NCI-H345 (cell line): ENCODE data around the gene AQP10.
"Not testable (repeated sequence)": the region's sequence is repeated elsewhere in the genome, so short reads cannot be mapped to it uniquely, and the experiment has no call there.

ENCODE experiments used
- DNase-seq: peaks from one replicate; lab custom pipeline; 2025; lab: John Stamatoyannopoulos, UW

Gene AQP10

DNA sequence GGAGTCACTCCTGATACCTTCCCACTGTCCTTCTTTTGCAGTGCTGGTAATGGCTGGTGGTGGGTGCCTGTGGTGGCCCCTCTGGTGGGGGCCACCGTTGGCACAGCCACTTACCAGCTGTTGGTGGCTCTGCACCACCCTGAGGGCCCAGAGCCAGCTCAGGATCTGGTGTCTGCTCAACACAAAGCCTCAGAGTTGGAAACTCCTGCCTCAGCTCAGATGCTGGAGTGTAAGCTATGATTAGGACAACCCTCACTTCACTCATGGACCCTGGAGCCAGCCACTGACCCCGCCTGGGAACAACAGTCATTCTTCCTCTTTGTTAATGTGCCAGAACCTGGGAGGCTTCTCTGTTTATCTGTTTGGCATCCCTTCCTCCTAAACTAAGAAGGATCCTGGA, 3.3 kb downstream of the AQP10 start:
- no peak for DNase-seq

DNA sequence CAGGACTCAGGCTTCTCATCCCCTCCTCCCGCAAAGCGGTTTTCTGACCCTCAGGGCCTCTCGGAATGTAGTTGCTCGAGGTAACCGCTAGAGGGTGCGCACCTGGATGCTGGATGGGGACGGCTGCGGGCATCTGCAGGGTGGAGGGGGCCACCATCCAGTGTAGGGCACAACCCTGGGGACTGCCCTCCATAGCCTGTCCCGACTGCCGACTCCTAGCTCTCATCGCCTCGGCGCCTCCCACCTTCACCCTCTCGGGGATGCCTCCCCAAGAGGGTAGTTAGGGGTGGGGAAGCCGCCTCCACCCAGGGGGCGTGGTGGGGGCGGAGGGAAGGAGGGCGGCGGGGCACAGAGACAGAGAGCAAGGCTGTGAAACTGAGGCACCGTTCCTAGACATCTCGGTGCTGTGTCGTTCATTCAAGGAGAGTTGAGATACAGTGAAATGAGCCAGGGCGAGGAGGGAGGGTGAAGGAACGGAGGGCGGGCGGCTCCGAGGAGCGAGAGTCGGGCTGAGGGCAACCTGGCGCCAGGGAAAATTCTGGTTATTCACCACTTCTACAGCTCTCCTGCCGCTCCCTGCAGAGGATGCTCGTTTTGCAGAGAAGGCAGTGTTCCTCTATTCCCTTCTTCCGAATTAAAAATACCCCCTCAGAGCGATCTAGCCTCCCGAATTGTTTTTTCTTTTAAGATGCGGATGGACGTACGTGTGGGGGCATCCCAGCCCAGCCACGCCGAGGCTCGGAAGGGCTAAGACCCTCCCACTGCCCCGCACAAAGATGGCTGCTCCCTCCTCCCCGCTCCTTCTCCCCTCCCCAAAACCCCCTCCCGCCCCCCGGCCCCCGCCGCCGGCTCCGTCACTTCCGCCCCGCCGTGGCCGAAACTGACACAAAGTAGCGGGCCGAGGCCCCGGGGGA, 4.0 kb downstream of the AQP10 start, which contains the start of gene ATP8B2:
Gene ATP8B2 (plus strand): TSS at position 857 of the 914 bp plus-strand sequence. CDS start 2,617 bp downstream, outside the sequence.
- DNase-seq, result peak; percentile 97

GRCh38 chr1:154325583-154326545, 5.0 kb downstream of the AQP10 start:
- DNase-seq, result peak; percentile 76

DNA sequence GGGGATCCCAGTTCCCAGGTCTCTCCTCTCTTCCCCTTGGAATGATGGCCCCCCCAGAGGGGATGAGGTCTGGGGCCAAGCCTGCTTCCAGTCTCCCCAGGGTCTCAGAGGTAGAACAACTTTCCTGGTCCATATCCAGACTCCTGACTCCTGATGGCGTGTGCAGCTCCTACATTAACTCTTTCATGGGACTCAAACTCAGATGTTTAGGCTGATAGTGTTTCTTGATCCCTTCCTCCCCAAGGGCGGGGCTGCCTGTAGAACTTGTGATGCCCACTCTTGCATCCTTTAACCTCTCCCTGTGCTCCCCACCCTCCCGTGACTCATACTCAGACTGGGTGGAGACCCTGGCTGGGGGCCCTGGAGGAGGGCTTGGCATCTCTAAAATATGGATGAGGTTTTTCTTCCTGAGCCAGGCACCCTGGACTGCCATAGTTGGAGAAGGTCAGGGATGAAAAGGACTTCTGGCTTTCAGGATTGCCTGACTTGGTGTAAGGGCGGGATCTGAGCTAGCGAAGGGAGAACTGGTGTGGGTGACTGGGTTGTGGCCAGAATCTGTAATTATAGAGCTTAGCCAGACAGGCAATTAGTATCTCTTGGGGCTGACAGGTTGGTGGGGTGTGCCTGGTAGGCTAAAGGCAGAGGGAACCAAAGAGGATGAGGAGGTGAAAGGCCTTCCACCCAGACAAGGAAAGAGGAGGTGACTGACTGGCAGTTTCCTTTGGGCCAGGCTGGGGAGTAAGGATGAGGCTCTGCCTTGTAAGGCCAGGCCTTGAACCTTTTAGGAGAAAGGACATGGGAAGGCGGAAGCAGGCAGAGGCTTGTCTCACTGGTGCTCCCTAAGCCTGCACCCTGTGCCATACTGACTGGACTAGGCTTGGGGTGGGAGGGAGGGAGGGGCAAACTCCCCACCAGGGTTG, 5.9 kb downstream of the AQP10 start:
- DNase-seq, result no peak

DNA sequence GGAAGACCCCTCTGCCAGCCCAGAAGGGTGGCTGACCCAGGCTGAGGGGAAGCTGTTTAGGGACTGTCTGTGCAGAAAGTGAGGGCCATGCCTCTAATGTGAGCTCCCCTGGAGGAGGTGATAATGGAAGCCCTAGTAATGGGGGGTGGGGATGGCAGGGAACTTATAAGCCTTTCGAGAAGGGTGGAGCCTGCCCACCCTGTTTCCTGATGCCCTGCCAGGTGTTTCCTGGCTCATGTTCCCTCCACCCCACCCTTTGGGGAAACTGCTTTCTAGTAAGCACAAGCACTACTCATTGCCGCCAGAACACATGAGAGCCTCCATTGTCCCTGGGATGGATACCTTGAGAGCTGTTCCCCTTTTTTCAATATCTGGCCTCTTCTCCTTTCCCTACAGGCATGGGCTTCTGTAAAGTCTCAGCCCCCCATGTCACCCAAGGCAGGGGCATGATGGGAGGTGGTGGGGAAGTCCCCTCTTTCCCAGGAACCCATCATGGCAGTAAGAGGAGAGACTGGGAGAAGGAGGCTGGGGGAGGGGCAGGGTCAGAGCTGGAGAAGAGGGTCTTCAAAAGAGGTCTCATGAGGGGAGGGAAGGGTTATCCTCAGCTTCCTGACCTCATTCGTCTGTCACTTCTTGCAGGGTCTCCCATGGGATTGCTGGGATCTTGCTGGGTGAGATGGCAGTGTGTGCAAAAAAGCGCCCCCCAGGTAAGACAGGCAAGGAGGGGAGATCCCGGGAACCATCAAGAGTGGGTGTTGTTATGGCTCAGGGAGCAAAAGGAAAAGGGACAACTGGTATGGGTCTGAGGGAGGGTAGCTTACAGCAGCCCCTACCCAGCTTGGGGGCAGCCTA, 6.8 kb downstream of the AQP10 start:
- peak; percentile 80 for DNase-seq

DNA sequence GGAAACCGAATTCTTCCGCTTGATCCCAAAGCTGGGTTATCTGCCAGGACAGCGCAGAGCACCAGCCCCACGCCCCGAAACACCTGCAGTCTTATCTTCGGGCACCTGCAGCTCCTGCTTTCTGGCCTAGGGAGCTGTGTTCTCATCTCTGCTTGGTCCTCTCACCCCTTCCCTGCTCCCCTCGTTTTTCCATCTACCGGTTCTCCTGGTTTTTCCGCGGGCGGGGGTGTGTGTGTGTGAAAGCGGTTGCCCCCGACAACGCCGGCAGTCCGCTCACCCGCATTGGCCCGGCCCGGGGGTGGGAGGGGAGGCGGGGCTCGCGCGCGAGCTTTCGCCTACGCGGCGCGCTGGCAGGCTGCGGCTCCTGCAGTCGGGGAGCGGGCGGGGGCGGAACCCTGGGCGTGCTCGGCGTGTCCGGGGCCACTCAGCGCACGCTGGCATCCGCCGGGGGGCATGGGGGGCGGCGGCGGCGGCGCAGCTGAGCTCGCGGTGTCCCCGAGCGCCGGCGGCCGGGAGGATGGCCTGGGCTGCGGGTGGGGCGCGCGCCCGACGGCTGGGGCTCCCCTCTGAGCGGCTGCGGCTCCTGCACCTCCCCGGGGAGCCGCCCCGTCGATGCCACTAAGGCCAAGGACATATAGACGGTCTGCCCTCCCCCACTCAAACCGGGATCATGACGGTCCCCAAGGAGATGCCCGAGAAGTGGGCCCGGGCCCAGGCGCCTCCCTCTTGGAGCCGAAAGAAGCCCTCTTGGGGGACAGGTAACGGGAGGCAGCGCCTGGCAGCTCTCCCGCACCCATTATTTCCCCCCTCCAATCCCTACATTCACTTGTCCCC, 7.6 kb downstream of the AQP10 start:
- DNase-seq, result peak; percentile 90

GRCh38 chr1:154329152-154329521, 8.2 kb downstream of the AQP10 start:
- DNase-seq, result no peak

DNA sequence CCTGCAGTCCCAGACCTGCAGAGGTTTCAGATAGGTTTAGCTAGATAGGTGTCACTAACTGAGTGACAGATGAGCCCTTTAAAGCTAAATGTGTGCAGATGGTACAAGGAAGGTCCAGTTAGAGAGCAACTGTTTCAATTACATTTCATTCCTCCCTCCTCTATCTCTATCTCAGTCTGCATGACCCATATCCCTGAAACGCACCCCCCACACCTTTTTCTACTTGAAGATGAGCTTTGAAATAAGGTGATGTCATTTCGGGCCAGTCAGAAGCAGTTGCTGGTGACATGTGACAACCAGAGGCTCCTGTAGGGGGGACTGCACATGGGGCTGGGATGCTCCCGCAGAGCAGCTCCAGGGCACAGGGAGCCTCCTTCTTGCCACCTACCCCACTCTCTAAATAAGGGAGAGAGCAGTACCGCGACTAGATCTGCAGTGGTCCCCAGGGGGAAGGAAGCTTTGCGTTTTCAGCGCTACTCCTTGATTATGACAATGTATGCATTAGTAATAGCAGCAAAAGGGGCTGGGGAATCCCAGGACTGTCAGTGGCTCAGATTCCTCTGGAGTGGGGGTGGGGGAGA, 8.7 kb downstream of the AQP10 start:
- no peak for DNase-seq

DNA sequence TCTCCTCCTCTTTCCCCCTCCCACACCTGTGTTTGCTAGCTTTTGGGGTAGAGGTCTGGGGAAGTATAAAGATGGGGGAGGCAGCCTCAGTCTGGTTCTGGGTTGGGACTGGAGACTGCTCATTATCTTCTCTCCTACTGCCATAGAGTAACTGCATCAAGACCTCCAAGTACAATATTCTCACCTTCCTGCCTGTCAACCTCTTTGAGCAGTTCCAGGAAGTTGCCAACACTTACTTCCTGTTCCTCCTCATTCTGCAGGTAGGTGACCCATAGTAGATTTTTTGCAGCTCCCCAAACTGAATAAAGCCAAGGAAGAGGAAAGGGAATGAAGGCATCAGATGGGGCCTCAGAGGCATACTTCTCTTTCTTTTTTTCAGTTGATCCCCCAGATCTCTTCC, 9.8 kb downstream of the AQP10 start:
- no peak for DNase-seq

GRCh38 chr1:154334079-154335024, 13.5 kb downstream of the AQP10 start:
- no peak for DNase-seq

DNA sequence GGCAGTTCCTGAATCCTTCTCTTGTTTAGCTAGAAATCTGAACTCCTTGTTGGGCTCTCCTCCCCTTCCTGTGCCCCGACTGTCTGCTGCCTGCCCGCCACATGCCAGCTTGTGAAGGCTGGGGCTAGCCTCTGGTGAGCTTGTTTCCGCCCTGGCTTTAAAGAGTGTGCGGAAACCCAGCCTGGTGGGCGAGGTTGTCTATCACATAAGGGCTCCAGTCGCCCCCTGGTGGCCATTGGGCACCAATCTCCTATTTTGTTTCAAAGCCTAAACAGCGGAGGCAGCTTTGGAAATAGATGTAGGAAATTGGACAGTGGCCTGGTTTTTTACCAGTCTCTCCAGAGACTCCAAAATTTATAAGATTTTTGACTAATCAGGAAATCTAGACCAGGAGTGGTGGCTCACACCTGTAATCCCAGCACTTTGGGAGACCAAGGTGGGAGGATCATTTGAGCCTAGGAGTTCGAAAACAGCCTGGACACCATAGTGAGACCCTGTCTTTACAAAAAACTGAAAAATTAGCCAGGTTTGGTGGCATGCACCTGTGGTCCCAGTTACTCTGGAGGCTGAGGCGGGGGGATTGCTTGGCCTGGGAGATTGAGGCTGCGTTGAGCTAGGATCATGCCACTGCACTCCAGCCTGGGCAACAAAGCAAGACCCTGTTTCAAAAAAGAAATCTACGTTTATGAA, 14.3 kb downstream of the AQP10 start:
- DNase-seq, result peak; percentile 88

DNA sequence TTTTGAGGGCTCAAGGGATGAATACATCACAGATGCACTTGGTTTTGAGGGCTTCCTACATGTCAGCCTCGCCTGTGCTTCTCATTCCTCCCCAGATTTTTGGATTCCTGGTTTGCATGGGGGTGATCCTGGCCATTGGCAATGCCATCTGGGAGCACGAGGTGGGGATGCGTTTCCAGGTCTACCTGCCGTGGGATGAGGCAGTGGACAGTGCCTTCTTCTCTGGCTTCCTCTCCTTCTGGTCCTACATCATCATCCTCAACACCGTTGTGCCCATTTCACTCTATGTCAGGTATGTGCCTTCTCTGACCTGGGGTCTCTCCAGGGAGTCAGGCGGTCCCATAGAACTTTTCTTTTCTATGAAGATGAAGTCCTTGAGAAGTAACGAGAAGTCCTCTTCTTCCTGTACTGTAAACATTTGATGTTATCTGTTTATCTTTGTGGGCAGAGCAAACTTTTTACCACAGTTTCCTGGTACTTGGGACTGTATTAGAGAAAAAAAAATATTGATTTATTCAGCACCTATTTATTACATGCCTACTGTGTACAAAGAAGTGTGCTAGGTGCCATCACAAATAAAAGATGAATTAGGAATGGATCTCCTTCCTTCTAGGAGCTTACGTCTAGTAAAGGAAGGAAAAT, 16.5 kb downstream of the AQP10 start:
- no peak for DNase-seq

DNA sequence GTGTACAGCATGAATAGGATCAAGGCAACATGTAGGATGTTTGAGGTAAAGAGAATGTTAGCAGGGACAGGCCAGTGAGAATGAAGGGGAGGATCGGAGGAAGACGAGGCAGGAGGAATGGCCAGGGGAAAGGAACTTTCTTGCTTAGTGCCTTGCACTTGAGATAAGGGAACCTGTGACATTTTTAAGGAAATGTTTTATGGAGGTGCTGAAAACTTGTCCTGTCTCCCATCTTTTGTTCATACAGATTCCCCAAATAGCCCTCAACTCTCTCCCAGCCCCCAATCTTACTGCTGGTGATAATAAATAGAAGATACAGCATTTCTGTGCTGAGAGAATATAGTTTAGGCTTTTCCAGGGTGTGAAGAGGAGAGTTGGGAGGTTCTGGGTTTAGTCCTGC, 18.0 kb downstream of the AQP10 start:
- DNase-seq, result no peak

DNA sequence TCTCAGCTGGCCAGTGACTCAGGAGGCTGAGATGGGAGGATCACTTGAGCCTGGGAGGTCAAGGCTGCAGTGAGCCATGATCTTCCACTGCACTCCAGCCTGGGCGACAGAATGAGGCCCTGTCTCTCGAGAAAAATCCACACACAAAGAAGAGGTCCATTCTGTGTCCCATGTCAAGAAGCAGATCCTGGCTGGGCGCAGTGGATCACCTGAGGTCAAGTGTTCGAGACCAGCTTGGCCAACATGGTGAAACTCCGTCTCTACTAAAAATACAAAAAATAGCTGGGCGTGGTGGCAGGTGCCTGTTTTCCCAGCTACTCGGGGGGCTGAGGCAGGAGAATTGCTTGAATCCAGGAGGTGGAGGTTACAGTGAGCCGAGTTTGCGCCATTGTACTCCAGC, 20.5 kb downstream of the AQP10 start:
- DNase-seq, result not testable (repeated sequence)

DNA sequence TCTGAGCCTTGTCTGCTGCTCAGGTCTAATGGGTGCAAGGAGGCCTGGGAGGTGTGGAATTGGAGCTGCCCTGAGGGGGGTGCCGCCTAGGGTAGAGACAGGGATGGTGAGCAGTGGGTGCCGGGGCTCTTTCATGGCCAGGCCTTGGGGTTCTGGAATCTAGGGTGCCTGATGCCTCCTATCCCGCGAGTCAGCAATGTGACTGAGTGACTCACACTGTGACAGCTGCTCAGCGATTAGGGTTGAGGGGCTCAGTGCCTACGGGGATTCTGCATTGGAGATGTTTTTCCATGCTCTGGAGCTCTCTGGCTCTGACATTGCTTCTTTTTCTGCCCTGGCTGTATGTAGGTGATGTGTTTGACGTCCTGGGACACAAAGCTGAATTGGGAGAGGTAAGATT, 21.2 kb downstream of the AQP10 start:
- DNase-seq, result no peak

GRCh38 chr1:154342836-154343472, 22.1 kb downstream of the AQP10 start:
- no peak for DNase-seq
